GM12892 (cell line): ENCODE results near the gene KL.

Source experiments
- POLR2A ChIP-seq: IDR thresholded peaks from 2 replicates; pipeline ENCODE4 v1.6.1; 2011; ENCODE audit warnings: low read depth, low read length, control low read depth
- TAF1 ChIP-seq: IDR thresholded peaks from 2 replicates; pipeline ENCODE4 v1.6.1; 2011; ENCODE audit warnings: low read depth, mild to moderate bottlenecking, control low read depth, low read length, borderline replicate concordance

GRCh38 chr13:33083054-33083453 is 66.8 kb downstream of the KL start:
- TF ChIP-seq TAF1 = no peak
- TF ChIP-seq POLR2A = no peak
